ENCODE results near the gene PLD1.

DNA sequence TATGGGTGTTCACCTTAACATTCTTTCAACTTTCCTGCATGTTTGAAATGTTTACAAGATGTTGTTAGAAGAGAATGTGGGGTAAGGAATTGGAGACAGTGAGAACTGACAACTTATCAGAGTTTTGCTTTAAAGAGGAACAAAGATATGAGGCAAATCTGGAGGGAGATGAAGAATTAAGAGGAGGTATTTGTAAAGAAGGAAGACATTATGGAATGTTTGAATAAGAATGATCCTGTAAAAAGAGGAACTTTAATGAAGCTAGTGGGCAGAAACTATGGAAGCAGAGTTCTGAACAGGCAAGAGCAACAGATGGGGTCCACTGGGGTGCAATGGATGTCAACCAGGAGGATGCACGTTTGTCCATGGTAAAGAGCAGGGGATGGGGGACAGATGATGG is 27.7 kb downstream of the PLD1 start:
- TF ChIP-seq, protein P1, sequence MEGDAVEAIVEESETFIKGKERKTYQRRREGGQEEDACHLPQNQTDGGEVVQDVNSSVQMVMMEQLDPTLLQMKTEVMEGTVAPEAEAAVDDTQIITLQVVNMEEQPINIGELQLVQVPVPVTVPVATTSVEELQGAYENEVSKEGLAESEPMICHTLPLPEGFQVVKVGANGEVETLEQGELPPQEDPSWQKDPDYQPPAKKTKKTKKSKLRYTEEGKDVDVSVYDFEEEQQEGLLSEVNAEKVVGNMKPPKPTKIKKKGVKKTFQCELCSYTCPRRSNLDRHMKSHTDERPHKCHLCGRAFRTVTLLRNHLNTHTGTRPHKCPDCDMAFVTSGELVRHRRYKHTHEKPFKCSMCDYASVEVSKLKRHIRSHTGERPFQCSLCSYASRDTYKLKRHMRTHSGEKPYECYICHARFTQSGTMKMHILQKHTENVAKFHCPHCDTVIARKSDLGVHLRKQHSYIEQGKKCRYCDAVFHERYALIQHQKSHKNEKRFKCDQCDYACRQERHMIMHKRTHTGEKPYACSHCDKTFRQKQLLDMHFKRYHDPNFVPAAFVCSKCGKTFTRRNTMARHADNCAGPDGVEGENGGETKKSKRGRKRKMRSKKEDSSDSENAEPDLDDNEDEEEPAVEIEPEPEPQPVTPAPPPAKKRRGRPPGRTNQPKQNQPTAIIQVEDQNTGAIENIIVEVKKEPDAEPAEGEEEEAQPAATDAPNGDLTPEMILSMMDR (IDR thresholded peaks at IDR 0.05): no peak
- TF ChIP-seq POLR2AphosphoS5 (IDR thresholded peaks at IDR 0.05): no peak

Measured in transverse colon (tissue), 4 donors.